ENCODE data around the gene SIL1.
"Not testable (repeated sequence)": the region's sequence is repeated elsewhere in the genome, so short reads cannot be mapped to it uniquely, and the experiment has no call there.

The SIL1 gene

GRCh38 chr5:139019211-139019610 is 179.0 kb downstream of the SIL1 start:
- DNase-seq, result no peak
- Histone ChIP-seq H3K36me3 (peaks cover 59% of the 10 kb centered on the region), H3K27ac (no peak overlapping the region), H3K4me3 (ENCODE audit: low read depth, low read length) (no peak overlapping the region), H3K27me3 (ENCODE audit: insufficient read depth, low read depth, severe bottlenecking) (no peaks in the 10 kb centered on the region), H3K9me3 (ENCODE audit: severe bottlenecking) (no peaks in the 10 kb centered on the region)
- no peak for TF ChIP-seq CTCF (IDR thresholded peaks at IDR 0.05; ENCODE audit: low read depth, low read length)

GRCh38 chr5:139017624-139018023 is 180.5 kb downstream of the SIL1 start:
- H3K27ac ChIP-seq, result no peak overlapping the region
- H3K36me3 ChIP-seq, result peaks cover 51% of the 10 kb centered on the region
- DNase-seq, result no peak
- no peaks in the 10 kb centered on the region for H3K27me3 ChIP-seq (ENCODE audit: insufficient read depth, low read depth, severe bottlenecking)
- H3K4me3 ChIP-seq (ENCODE audit: low read depth, low read length), result no peak overlapping the region
- H3K9me3 ChIP-seq (ENCODE audit: severe bottlenecking), result no peaks in the 10 kb centered on the region
- no peak for TF ChIP-seq CTCF (IDR thresholded peaks at IDR 0.05; ENCODE audit: low read depth, low read length)

- Histone ChIP-seq H3K9me3 (ENCODE audit: severe bottlenecking) (no peaks in the 10 kb centered on the region), H3K27me3 (ENCODE audit: insufficient read depth, low read depth, severe bottlenecking) (no peaks in the 10 kb centered on the region), H3K4me3 (ENCODE audit: low read depth, low read length) (no peak overlapping the region), H3K27ac (no peak overlapping the region), H3K36me3 (peaks cover 46% of the 10 kb centered on the region)
- TF ChIP-seq CTCF (IDR thresholded peaks at IDR 0.05; ENCODE audit: low read depth, low read length), result no peak
- no peak for DNase-seq
Measured at GRCh38 chr5:139016186-139016585, 182.0 kb downstream of the SIL1 start.

GRCh38 chr5:139014726-139015125 is 183.4 kb downstream of the SIL1 start:
- Histone ChIP-seq H3K9me3 (ENCODE audit: severe bottlenecking) (no peaks in the 10 kb centered on the region), H3K36me3 (peaks cover 33% of the 10 kb centered on the region), H3K27me3 (ENCODE audit: insufficient read depth, low read depth, severe bottlenecking) (no peaks in the 10 kb centered on the region), H3K4me3 (ENCODE audit: low read depth, low read length) (no peak overlapping the region), H3K27ac (no peak overlapping the region)
- no peak for DNase-seq
- no peak for TF ChIP-seq CTCF (IDR thresholded peaks at IDR 0.05; ENCODE audit: low read depth, low read length)

GRCh38 chr5:139012176-139012575 is 186.0 kb downstream of the SIL1 start:
- no peak overlapping the region for H3K4me3 ChIP-seq (ENCODE audit: low read depth, low read length)
- H3K36me3 ChIP-seq, result peaks cover 18% of the 10 kb centered on the region
- H3K27me3 ChIP-seq (ENCODE audit: insufficient read depth, low read depth, severe bottlenecking), result no peaks in the 10 kb centered on the region
- no peaks in the 10 kb centered on the region for H3K9me3 ChIP-seq (ENCODE audit: severe bottlenecking)
- no peak for DNase-seq
- no peak overlapping the region for H3K27ac ChIP-seq
- TF ChIP-seq CTCF (IDR thresholded peaks at IDR 0.05; ENCODE audit: low read depth, low read length), result no peak

- not testable (repeated sequence) for H3K4me3 ChIP-seq (ENCODE audit: low read depth, low read length); H3K27me3 ChIP-seq (ENCODE audit: insufficient read depth, low read depth, severe bottlenecking); DNase-seq; H3K27ac ChIP-seq; H3K9me3 ChIP-seq (ENCODE audit: severe bottlenecking)
- H3K36me3 ChIP-seq, result peaks cover 15% of the 10 kb centered on the region
Measured at GRCh38 chr5:139011156-139011555, 187.0 kb downstream of the SIL1 start.
